Naive thymus-derived CD4-positive, alpha-beta T cell (primary cell): Measurements from ENCODE around the gene MANF. TPM values are rescaled to one million over a fixed set of nuclear protein-coding genes. Genes with fewer than 3 reads are reported as not detected.

Experiments used
- ATAC-seq: fragments of 150-1000 bp; cut with Tn5 transposase; 2 replicates; pipeline ENCODE4 v1.10.0; 2021; ENCODE audit warnings: mild to moderate bottlenecking, moderate library complexity
- CTCF ChIA-PET: fragments of 350-600 bp; sonication (Branson Sonifier 250); formaldehyde crosslinking; loops from one replicate; lab custom pipeline; 2021; ENCODE audit warnings: antibody characterized with exemption; lab: Charles Lee
- POLR2A ChIA-PET: fragments of 350-600 bp; sonication (Branson Sonifier 250); formaldehyde crosslinking; loops from one replicate; lab custom pipeline; 2021; ENCODE audit warnings: antibody characterized with exemption, inconsistent platforms; lab: Charles Lee
- DNase-seq, 9 donors: peaks; one replicate each; pipeline versions ENCODE4 v3.0.0 to v3.0.0-alpha.2; 2020 to 2022; ENCODE audit warnings: mixed read lengths in 1 of 9
- H3K27ac ChIP-seq: one replicate; pipeline ENCODE4 v1.7.0; 2013; ENCODE audit warnings: mild to moderate bottlenecking, low read depth, low read length, moderate library complexity
- H3K27me3 ChIP-seq, 2 donors: one replicate each; pipeline ENCODE4 v1.7.0; 2013; ENCODE audit warnings: low read length in 2 of 2, mild to moderate bottlenecking in 2 of 2, moderate library complexity in 2 of 2; ENCODE audit not compliant: control insufficient read depth in 2 of 2, insufficient read depth in 2 of 2
- H3K36me3 ChIP-seq, 3 experiments: 1 replicate in 2 of 3; 2 replicates in 1 of 3; pipeline ENCODE4 v1.7.0; 2013; ENCODE audit warnings: low read length in 3 of 3, mild to moderate bottlenecking in 3 of 3, moderate library complexity in 1 of 3; ENCODE audit not compliant: insufficient read depth in 3 of 3, control insufficient read depth in 2 of 3
- H3K4me1 ChIP-seq, 2 donors: one replicate each; pipeline ENCODE4 v1.7.0; 2013; ENCODE audit warnings: low read length in 2 of 2, mild to moderate bottlenecking in 2 of 2, moderate library complexity in 1 of 2; ENCODE audit not compliant: control insufficient read depth in 2 of 2, insufficient read depth in 2 of 2
- H3K4me3 ChIP-seq: 2 replicates; pipeline ENCODE4 v1.7.0; 2013; ENCODE audit warnings: mild to moderate bottlenecking, low read length
- H3K9me3 ChIP-seq, 3 experiments: 1 replicate in 2 of 3; 2 replicates in 1 of 3; pipeline ENCODE4 v1.7.0; 2013; ENCODE audit warnings: low read length in 3 of 3; ENCODE audit not compliant: control insufficient read depth in 2 of 3
- H3K27ac Mint-ChIP-seq, 9 donors: one replicate each; pipeline ENCODE4 v1.8.0; 2020 to 2022; ENCODE audit warnings: mixed read lengths in 9 of 9, mild to moderate bottlenecking in 8 of 9, moderate library complexity in 5 of 9, inconsistent platforms in 2 of 9
- H3K27me3 Mint-ChIP-seq, 5 donors: one replicate each; pipeline ENCODE4 v1.8.0; 2021 to 2022; ENCODE audit warnings: mixed read lengths in 5 of 5, mild to moderate bottlenecking in 1 of 5
- H3K36me3 Mint-ChIP-seq, 5 donors: one replicate each; pipeline ENCODE4 v1.8.0; 2020 to 2022; ENCODE audit warnings: mixed read lengths in 5 of 5, mild to moderate bottlenecking in 3 of 5, inconsistent platforms in 1 of 5
- H3K4me1 Mint-ChIP-seq, 7 donors: one replicate each; pipeline ENCODE4 v1.8.0; 2020 to 2022; ENCODE audit warnings: mixed read lengths in 7 of 7, mild to moderate bottlenecking in 3 of 7, inconsistent platforms in 1 of 7
- H3K4me3 Mint-ChIP-seq, 10 donors: one replicate each; pipeline ENCODE4 v1.8.0; 2020 to 2022; ENCODE audit warnings: mild to moderate bottlenecking in 10 of 10, mixed read lengths in 10 of 10, moderate library complexity in 6 of 10, inconsistent platforms in 2 of 10
- H3K9me3 Mint-ChIP-seq, 11 donors: one replicate each; pipeline ENCODE4 v1.8.0; 2020 to 2022; ENCODE audit warnings: mixed read lengths in 11 of 11, mild to moderate bottlenecking in 4 of 11, inconsistent platforms in 1 of 11, moderate library complexity in 1 of 11
- intact Hi-C, 2 donors: fragments of 100-400 bp; cut with micrococcal nuclease; formaldehyde crosslinking; loops; one replicate each; pipeline ENCODE4 v1.15.1; 2023
- polyA plus RNA-seq, 2 donors: library from polyadenylated mRNA; unstranded; fragments of 300-500 nt; fragmentation: Illumina TruSeq; gene quantifications; one replicate each; pipeline ENCODE4 v1.2.3, GENCODE V29; 2021
- total RNA-seq, 6 experiments: library from RNA in 5 of 6; stranded (reverse) in 5 of 6; gene quantifications; 1 replicate in 5 of 6; 2 replicates in 1 of 6; pipeline ENCODE4 v1.2.3 and lab custom pipeline; 2021 to 2026

Gene MANF
- total and polyA plus RNA-seq, 7 experiments from 2014 or later = 28.2 to 182 (median 48.4) TPM

- H3K27ac ChIP-seq = no peak overlapping the region
- no peak for DNase-seq
- no peaks in the 10 kb centered on the region for H3K27me3 ChIP-seq
- no peak overlapping the region for H3K4me3 ChIP-seq
- no peak for ATAC-seq
- H3K36me3 Mint-ChIP-seq = peaks cover 0 to 24% (median 0%) of the 10 kb centered on the region in 5 donors
- ChIA-PET CTCF (no interaction called here), POLR2A (interaction anchor here (3.9 kb wide), 1 partner anchor 12 kb away, joined by 25 read pairs; no protein-coding TSS in a partner anchor)
- peaks cover 26 to 50% (median 46%) of the 10 kb centered on the region in 7 donors for H3K4me1 Mint-ChIP-seq
- intact Hi-C loops = loop anchor here in 1 of 2 donors (10.0 kb wide), 2 partner anchors 1663 to 1963 kb away; partner anchors contain the start of genes DCP1A and SFMBT1
- H3K9me3 Mint-ChIP-seq = peaks cover 0 to 2% (median 0%) of the 10 kb centered on the region in 11 donors
- H3K4me3 Mint-ChIP-seq = no peak overlapping the region
- peaks cover 22 to 36% of the 10 kb centered on the region in 2 donors for H3K4me1 ChIP-seq
- no peaks in the 10 kb centered on the region for H3K27me3 Mint-ChIP-seq
- H3K27ac Mint-ChIP-seq = peak overlapping the region in 4 of 9 donors; percentile 22 to 71 (median 34)
- H3K36me3 ChIP-seq = peaks cover 0 to 5% (median 0%) of the 10 kb centered on the region in 3 experiments
- no peaks in the 10 kb centered on the region for H3K9me3 ChIP-seq
Measured at GRCh38 chr3:51382076-51382745, 2.9 kb upstream of the MANF start.

DNA sequence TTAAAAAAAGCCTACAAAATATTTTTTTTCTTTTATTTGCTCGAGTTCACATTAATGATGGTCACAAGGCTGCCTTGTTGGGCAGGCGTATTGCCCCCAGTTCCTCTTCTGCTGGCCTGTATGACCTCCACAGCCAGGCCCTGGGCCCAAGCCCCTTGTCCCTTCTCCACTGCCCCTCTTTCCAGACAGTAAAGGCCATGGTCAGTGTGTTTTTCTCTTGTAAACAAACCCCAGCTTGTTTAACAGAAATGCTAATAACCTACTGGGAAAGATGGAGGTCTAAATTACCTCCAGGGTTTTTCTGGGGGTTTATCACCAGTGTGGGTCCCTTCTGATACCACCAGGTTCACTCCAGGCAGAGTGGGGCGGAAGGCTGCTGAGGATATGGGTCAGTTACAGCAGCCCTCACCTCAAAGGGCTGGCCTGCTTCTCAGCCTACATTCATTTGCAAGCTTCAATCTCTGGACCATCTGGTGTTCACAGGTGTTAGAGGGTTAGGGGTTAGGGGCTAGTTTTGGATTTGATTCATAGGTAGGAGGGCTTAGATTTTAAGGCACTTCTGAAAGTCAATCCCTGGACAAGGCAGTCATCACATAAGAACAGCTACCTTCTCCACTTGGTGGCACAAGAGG, 2.0 kb upstream of the MANF start:
- Histone ChIP-seq H3K9me3 (no peaks in the 10 kb centered on the region), H3K27ac (peak overlapping the region; percentile 98), H3K36me3 (peaks cover 0 to 13% (median 0%) of the 10 kb centered on the region in 3 experiments), H3K4me3 (no peak overlapping the region), H3K4me1 (peaks cover 22 to 36% of the 10 kb centered on the region in 2 donors), H3K27me3 (no peaks in the 10 kb centered on the region)
- Mint-ChIP-seq H3K4me3 (peak overlapping the region; percentile 3 to 99 (median 97)), H3K4me1 (peaks cover 30 to 53% (median 46%) of the 10 kb centered on the region in 7 donors), H3K27me3 (no peaks in the 10 kb centered on the region), H3K9me3 (peaks cover 0 to 2% (median 0%) of the 10 kb centered on the region in 11 donors), H3K36me3 (peaks cover 0 to 29% (median 5%) of the 10 kb centered on the region in 5 donors), H3K27ac (peak overlapping the region in 8 of 9 donors; percentile 32 to 99 (median 98))
- CTCF ChIA-PET = no interaction called here
- POLR2A ChIA-PET = interaction anchor here (0.5 to 3.9 kb wide), 3 partner anchors 11 to 117 kb away, joined by 3 to 25 read pairs (median 3); partner anchors contain the start of gene DCAF1
- intact Hi-C loops = loop anchor here in 1 of 2 donors (1.0 to 10.0 kb wide), 3 partner anchors 8 to 1962 kb away; partner anchors contain the start of genes DCP1A, RBM15B and SFMBT1
- DNase-seq (no peak), ATAC-seq (no peak)

GRCh38 chr3:51384055-51384725, 901 bp upstream of the MANF start:
- H3K36me3 ChIP-seq = peaks cover 0 to 23% (median 0%) of the 10 kb centered on the region in 3 experiments
- H3K27ac Mint-ChIP-seq = peak overlapping the region; percentile 98 to 99 (median 99)
- peak overlapping the region; percentile 89 to 99 (median 98) for H3K4me3 Mint-ChIP-seq
- no peaks in the 10 kb centered on the region for H3K27me3 Mint-ChIP-seq
- H3K9me3 Mint-ChIP-seq = peaks cover 0 to 2% (median 0%) of the 10 kb centered on the region in 11 donors
- POLR2A ChIA-PET = interaction anchor here (0.8 to 3.9 kb wide), 11 partner anchors 10 to 815 kb away, joined by 3 to 25 read pairs (median 8); partner anchors contain the start of genes CISH, DCAF1 and HEMK1
- DNase-seq (peak in 2 of 9 donors; percentile 10 to 30), ATAC-seq (no peak)
- CTCF ChIA-PET = interaction anchor here (1.2 kb wide), 1 partner anchor 771 kb away, joined by 3 read pairs; no protein-coding TSS in a partner anchor
- peak overlapping the region; percentile 92 for H3K4me3 ChIP-seq
- intact Hi-C loops = loop anchor here in 1 of 2 donors (2.0 to 10.0 kb wide), 6 partner anchors 673 to 1961 kb away; partner anchors contain the start of genes CYB561D2, DCP1A, DUSP7 and IFRD2
- no peaks in the 10 kb centered on the region for H3K9me3 ChIP-seq
- no peaks in the 10 kb centered on the region for H3K27me3 ChIP-seq
- H3K4me1 ChIP-seq = peaks cover 22 to 30% of the 10 kb centered on the region in 2 donors
- peak overlapping the region; percentile 98 for H3K27ac ChIP-seq
- peaks cover 0 to 34% (median 6%) of the 10 kb centered on the region in 5 donors for H3K36me3 Mint-ChIP-seq
- H3K4me1 Mint-ChIP-seq = peaks cover 30 to 48% (median 44%) of the 10 kb centered on the region in 7 donors

DNA sequence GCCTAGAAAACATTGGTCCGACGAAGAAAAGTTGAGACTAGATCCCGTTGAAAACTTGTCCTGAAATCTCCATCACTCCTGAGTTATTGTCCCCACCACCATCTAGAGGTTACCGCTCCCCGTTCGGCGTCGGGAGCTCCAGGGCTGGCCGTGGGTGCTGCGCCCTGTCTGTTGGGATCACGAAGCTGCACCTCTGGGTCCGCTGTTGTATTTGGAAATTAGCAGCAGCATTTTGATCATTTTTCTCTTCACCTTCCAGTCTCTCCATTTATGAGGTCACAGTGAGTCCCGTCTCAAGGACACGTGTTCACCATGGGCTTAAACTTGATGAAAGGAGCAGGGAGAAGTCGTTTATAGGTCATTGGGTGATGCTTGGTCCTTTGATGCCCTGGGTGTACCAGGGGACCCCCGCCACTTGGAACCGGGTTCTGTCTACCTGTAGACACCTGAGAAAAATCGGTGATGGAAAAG, 565 bp downstream of the MANF start:
- DNase-seq = peak in 2 of 9 donors; percentile 25 to 26
- H3K9me3 ChIP-seq = no peaks in the 10 kb centered on the region
- peak overlapping the region; percentile 85 for H3K27ac ChIP-seq
- no peaks in the 10 kb centered on the region for H3K27me3 ChIP-seq
- Mint-ChIP-seq H3K27me3 (no peaks in the 10 kb centered on the region), H3K27ac (peak overlapping the region; percentile 91 to 99 (median 98)), H3K4me3 (peak overlapping the region; percentile 88 to 99 (median 96)), H3K36me3 (peaks cover 0 to 37% (median 9%) of the 10 kb centered on the region in 5 donors), H3K9me3 (peaks cover 0 to 2% (median 0%) of the 10 kb centered on the region in 11 donors), H3K4me1 (peaks cover 33 to 56% (median 50%) of the 10 kb centered on the region in 7 donors)
- CTCF ChIA-PET = interaction anchor here (0.6 to 1.2 kb wide), 6 partner anchors 15 to 772 kb away, joined by 3 to 4 read pairs (median 3); no protein-coding TSS in a partner anchor
- peak overlapping the region; percentile 92 for H3K4me3 ChIP-seq
- peaks cover 0 to 23% (median 0%) of the 10 kb centered on the region in 3 experiments for H3K36me3 ChIP-seq
- ATAC-seq = no peak
- intact Hi-C loops = loop anchor here (1.0 to 10.0 kb wide), 22 partner anchors 49 to 1959 kb away; partner anchors contain the start of genes TEX264 (in 2 of the 2), C3orf18 (in 1 of the 2), CISH (in 1 of the 2) and CYB561D2 (in 1 of the 2)
- POLR2A ChIA-PET = interaction anchor here (0.6 to 3.9 kb wide), 19 partner anchors 8 to 1049 kb away, joined by 3 to 25 read pairs (median 4); partner anchors contain the start of genes C3orf18, CISH, DCAF1 and HEMK1
- H3K4me1 ChIP-seq = peaks cover 27 to 39% of the 10 kb centered on the region in 2 donors

DNA sequence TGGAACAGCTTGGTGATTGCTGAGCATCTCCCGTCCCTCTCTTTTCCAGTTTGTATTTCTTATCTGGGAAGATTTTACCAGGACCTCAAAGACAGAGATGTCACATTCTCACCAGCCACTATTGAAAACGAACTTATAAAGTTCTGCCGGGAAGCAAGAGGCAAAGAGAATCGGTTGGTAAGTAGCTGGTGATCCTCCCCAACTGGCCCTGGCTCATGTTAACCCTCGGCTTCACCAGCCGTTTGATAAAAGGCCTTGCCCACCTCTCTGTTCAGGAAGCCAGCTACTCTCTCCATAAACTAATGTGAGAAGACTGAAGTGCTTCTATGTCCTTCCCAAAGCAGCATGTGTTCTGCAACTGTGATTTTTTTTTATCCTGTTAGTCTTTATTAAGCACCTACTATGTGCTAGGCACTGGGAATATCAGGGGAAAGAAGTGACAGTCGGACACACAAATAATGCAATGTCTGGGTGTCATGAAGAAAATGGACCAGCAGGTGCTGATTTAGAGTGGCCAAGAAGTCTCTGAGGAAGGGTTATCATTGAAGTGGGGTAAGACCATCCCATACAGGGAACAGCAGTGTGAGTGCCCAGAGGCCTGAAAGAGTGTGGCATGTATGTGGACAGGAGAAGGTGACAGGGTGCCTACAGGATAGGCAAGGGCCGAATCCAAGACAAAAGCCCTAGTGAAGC, 1.2 kb downstream of the MANF start:
- intact Hi-C loops = loop anchor here (5.0 to 10.0 kb wide), 6 partner anchors 114 to 1958 kb away; partner anchors contain the start of genes DCP1A (in 1 of the 2), GNAI2 (in 1 of the 2) and SFMBT1 (in 1 of the 2)
- peak overlapping the region; percentile 92 for H3K4me3 ChIP-seq

More for the DNA sequence above, 1.2 kb downstream of the MANF start:
- H3K27me3 Mint-ChIP-seq = no peaks in the 10 kb centered on the region
- H3K36me3 Mint-ChIP-seq = peaks cover 0 to 37% (median 9%) of the 10 kb centered on the region in 5 donors
- H3K9me3 Mint-ChIP-seq = peaks cover 0 to 2% (median 0%) of the 10 kb centered on the region in 11 donors
- no peak for ATAC-seq
- H3K4me1 ChIP-seq = peaks cover 30 to 41% of the 10 kb centered on the region in 2 donors
- DNase-seq = no peak
- H3K27ac ChIP-seq = peak overlapping the region; percentile 85
- H3K36me3 ChIP-seq = peaks cover 0 to 23% (median 0%) of the 10 kb centered on the region in 3 experiments
- ChIA-PET POLR2A (interaction anchor here (0.5 to 3.9 kb wide), 13 partner anchors 8 to 819 kb away, joined by 3 to 25 read pairs (median 5); partner anchors contain the start of genes C3orf18, CISH, DCAF1 and HEMK1), CTCF (interaction anchor here (0.6 to 1.1 kb wide), 3 partner anchors 24 to 469 kb away, joined by 3 read pairs; no protein-coding TSS in a partner anchor)
- no peaks in the 10 kb centered on the region for H3K9me3 ChIP-seq
- no peaks in the 10 kb centered on the region for H3K27me3 ChIP-seq
- peaks cover 33 to 58% (median 53%) of the 10 kb centered on the region in 7 donors for H3K4me1 Mint-ChIP-seq
- H3K27ac Mint-ChIP-seq = peak overlapping the region; percentile 91 to 99 (median 98)
- peak overlapping the region; percentile 88 to 99 (median 96) for H3K4me3 Mint-ChIP-seq
